SK-N-SH treated with all-trans-retinoic acid at 6 μM for 48 hours (cell line): Measurements from ENCODE around the gene CD4.

ENCODE experiments used
- ATAC-seq: fragments of 200-7000 bp; cut with Tn5 transposase; 3 replicates; pipeline ENCODE4 v1.9.1; 2020; ENCODE audit warnings: mild to moderate bottlenecking, moderate library complexity
- ARNTL ChIP-seq: fragments of 450-650 bp; formaldehyde crosslinking; IDR thresholded peaks from 2 replicates; pipeline ENCODE4 v1.5.0; 2020; ENCODE audit warnings: low read depth, mild to moderate bottlenecking, moderate library complexity, borderline replicate concordance
- BACH2 ChIP-seq: fragments of 250-450 bp; sonication (Bioruptor Pico); IDR thresholded peaks from 2 replicates; pipeline ENCODE4 v1.9.0; 2021; ENCODE audit warnings: mild to moderate bottlenecking, borderline replicate concordance
- CSDC2 ChIP-seq: fragments of 250-450 bp; sonication (Bioruptor Pico); IDR thresholded peaks from 2 replicates; pipeline ENCODE4 v1.5.0; 2020; ENCODE audit warnings: mild to moderate bottlenecking, moderate library complexity
- CSRNP3 ChIP-seq: fragments of 250-450 bp; sonication (Bioruptor Pico); IDR thresholded peaks from 2 replicates; pipeline ENCODE4 v1.5.1; 2021; ENCODE audit warnings: mild to moderate bottlenecking, moderate library complexity
- ESRRG ChIP-seq: fragments of 250-450 bp; sonication (Bioruptor Pico); IDR thresholded peaks from 2 replicates; pipeline ENCODE4 v1.6.1; 2021; ENCODE audit warnings: mild to moderate bottlenecking
- OSR1 ChIP-seq: fragments of 250-450 bp; sonication (Bioruptor Pico); IDR thresholded peaks from 2 replicates; pipeline ENCODE4 v1.8.0; 2022; ENCODE audit warnings: moderate library complexity, mild to moderate bottlenecking, inconsistent platforms
- PATZ1 ChIP-seq: fragments of 250-450 bp; sonication (Bioruptor Pico); IDR thresholded peaks from 2 replicates; pipeline ENCODE4 v1.8.0; 2020; ENCODE audit warnings: mild to moderate bottlenecking, moderate library complexity, borderline replicate concordance
- POU6F1 ChIP-seq: fragments of 250-450 bp; sonication (Bioruptor Pico); IDR thresholded peaks from 2 replicates; pipeline ENCODE4 v1.8.0; 2021; ENCODE audit warnings: low read depth, mild to moderate bottlenecking, moderate library complexity, borderline replicate concordance
- RARB ChIP-seq: fragments of 250-450 bp; sonication (Bioruptor Pico); IDR thresholded peaks from 2 replicates; pipeline ENCODE4 v1.8.0; 2021; ENCODE audit warnings: mild to moderate bottlenecking, moderate library complexity
- SNAI2 ChIP-seq: fragments of 250-450 bp; sonication (Bioruptor Pico); IDR thresholded peaks from 2 replicates; pipeline ENCODE4 v1.5.0; 2020; ENCODE audit warnings: mild to moderate bottlenecking, moderate library complexity
- TCF4 ChIP-seq: fragments of 250-450 bp; sonication (Bioruptor Pico); IDR thresholded peaks from 2 replicates; pipeline ENCODE4 v1.8.0; 2021; ENCODE audit warnings: mild to moderate bottlenecking, moderate library complexity, borderline replicate concordance
- TOX ChIP-seq: fragments of 250-450 bp; sonication (Bioruptor Pico); IDR thresholded peaks from 2 replicates; pipeline ENCODE4 v1.8.0; 2021; ENCODE audit warnings: mild to moderate bottlenecking, moderate library complexity, borderline replicate concordance
- TSHZ2 ChIP-seq: fragments of 250-450 bp; sonication (Bioruptor Pico); IDR thresholded peaks from 2 replicates; pipeline ENCODE4 v1.5.0; 2020; ENCODE audit warnings: mild to moderate bottlenecking, moderate library complexity
- ZC3H10 ChIP-seq: fragments of 250-450 bp; sonication (Bioruptor Pico); IDR thresholded peaks from 2 replicates; pipeline ENCODE4 v1.5.1; 2021; ENCODE audit warnings: mild to moderate bottlenecking, moderate library complexity
- ZFP3 ChIP-seq: fragments of 250-450 bp; sonication (Bioruptor Pico); IDR thresholded peaks from 2 replicates; pipeline ENCODE4 v1.5.0; 2020; ENCODE audit warnings: mild to moderate bottlenecking, moderate library complexity
- ZFP30 ChIP-seq: fragments of 450-650 bp; formaldehyde crosslinking; IDR thresholded peaks from 2 replicates; pipeline ENCODE4 v1.5.0; 2022; ENCODE audit warnings: mild to moderate bottlenecking, moderate library complexity
- ZNF565 ChIP-seq: fragments of 450-650 bp; formaldehyde crosslinking; conservative IDR thresholded peaks from 2 replicates; pipeline ENCODE4 v1.5.0; 2020; ENCODE audit warnings: low read depth, mild to moderate bottlenecking, moderate library complexity
- ZNF70 ChIP-seq: fragments of 450-650 bp; formaldehyde crosslinking; IDR thresholded peaks from 2 replicates; pipeline ENCODE4 v1.5.0; 2020; ENCODE audit warnings: mild to moderate bottlenecking, moderate library complexity
- ZNF8 ChIP-seq: fragments of 450-650 bp; formaldehyde crosslinking; IDR thresholded peaks from 2 replicates; pipeline ENCODE4 v1.5.0; 2020; ENCODE audit warnings: mild to moderate bottlenecking, moderate library complexity
- TF ChIP-seq, protein P1 (sequence below): fragments of 250-450 bp; sonication (Bioruptor Pico); IDR thresholded peaks from 2 replicates; pipeline ENCODE4 v1.5.1; 2020; ENCODE audit warnings: low read depth, mild to moderate bottlenecking, moderate library complexity

CD4 gene

GRCh38 chr12:6826734-6827436, 37.6 kb downstream of the CD4 start:
- no peak for ATAC-seq
- TF ChIP-seq ZFP30 (CRISPR knock-in tag) (no peak), TSHZ2 (CRISPR knock-in tag) (no peak), CSRNP3 (CRISPR knock-in tag) (no peak), ZNF70 (CRISPR knock-in tag) (no peak), TCF4 (CRISPR knock-in tag) (no peak), OSR1 (CRISPR knock-in tag) (no peak), PATZ1 (CRISPR knock-in tag) (no peak), ESRRG (CRISPR knock-in tag) (no peak), ZFP3 (no peak), TOX (CRISPR knock-in tag) (no peak), RARB (CRISPR knock-in tag) (no peak), ARNTL (CRISPR knock-in tag) (no peak), BACH2 (CRISPR knock-in tag) (no peak), SNAI2 (CRISPR knock-in tag) (no peak), CSDC2 (CRISPR knock-in tag) (no peak), ZNF565 (CRISPR knock-in tag) (no peak), ZC3H10 (CRISPR knock-in tag) (no peak), ZNF8 (no peak), POU6F1 (no peak)
- TF ChIP-seq, protein P1, sequence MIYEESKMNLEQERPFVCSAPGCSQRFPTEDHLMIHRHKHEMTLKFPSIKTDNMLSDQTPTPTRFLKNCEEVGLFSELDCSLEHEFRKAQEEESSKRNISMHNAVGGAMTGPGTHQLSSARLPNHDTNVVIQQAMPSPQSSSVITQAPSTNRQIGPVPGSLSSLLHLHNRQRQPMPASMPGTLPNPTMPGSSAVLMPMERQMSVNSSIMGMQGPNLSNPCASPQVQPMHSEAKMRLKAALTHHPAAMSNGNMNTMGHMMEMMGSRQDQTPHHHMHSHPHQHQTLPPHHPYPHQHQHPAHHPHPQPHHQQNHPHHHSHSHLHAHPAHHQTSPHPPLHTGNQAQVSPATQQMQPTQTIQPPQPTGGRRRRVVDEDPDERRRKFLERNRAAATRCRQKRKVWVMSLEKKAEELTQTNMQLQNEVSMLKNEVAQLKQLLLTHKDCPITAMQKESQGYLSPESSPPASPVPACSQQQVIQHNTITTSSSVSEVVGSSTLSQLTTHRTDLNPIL (CRISPR knock-in tag) = no peak
- TF ChIP-seq, all 23 proteins: peak for 0

DNA sequence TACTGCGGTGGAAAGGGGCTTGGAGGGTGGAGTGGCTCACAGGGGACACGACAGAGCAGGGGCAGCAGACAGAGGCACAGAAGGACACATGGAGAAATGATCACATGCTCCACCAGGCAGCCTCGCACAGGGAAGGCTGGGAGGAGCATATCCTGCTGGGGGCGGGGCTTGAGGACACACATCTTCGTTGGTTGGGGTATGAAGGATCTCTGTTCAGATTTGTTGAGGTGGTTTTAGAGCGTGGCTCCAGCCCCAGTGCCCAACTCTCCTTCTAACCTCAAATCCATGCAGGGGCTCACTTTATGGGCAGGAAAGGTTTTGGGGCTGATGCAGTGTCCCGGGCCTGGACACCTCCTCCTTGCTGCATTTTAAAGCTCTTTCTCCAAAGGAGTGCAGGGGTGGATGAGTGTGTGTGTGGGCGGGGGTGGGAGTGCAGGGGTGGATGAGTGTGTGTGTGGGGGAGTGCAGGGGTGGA, 38.1 kb downstream of the CD4 start:
- no peak for TF ChIP-seq ARNTL (CRISPR knock-in tag)
- no peak for TF ChIP-seq ZFP30 (CRISPR knock-in tag)
- TF ChIP-seq CSRNP3 (CRISPR knock-in tag) = no peak
- TF ChIP-seq PATZ1 (CRISPR knock-in tag) = no peak
- TF ChIP-seq ESRRG (CRISPR knock-in tag) = no peak
- TF ChIP-seq RARB (CRISPR knock-in tag) = no peak
- no peak for TF ChIP-seq ZNF70 (CRISPR knock-in tag)
- no peak for TF ChIP-seq TSHZ2 (CRISPR knock-in tag)
- TF ChIP-seq, all 23 proteins: peak for 0
- ATAC-seq = peak; percentile 68
